GM19468 (cell line): Measurements from ENCODE around the gene ANXA7.
"Not testable (repeated sequence)": the region's sequence is repeated elsewhere in the genome, so short reads cannot be mapped to it uniquely, and the experiment has no call there.

Source experiments
- ATAC-seq: cut with Tn5 transposase; IDR thresholded peaks from one replicate; pipeline ENCODE4 v1.9.1; 2021; ENCODE audit warnings: mild to moderate bottlenecking, moderate library complexity, moderate number of reproducible peaks; ENCODE audit not compliant: unreplicated experiment; ENCODE audit errors: extremely low read depth

ANXA7 gene

GRCh38 chr10:73357166-73357565 is 56.7 kb downstream of the ANXA7 start:
- ATAC-seq, result no peak

GRCh38 chr10:73344269-73344668 is 69.6 kb downstream of the ANXA7 start:
- no peak for ATAC-seq

GRCh38 chr10:73340121-73340520 is 73.7 kb downstream of the ANXA7 start:
- no peak for ATAC-seq

GRCh38 chr10:73339436-73339835 is 74.4 kb downstream of the ANXA7 start:
- ATAC-seq, result no peak

- no peak for ATAC-seq
Observed at GRCh38 chr10:73338801-73339368, 75.0 kb downstream of the ANXA7 start.

GRCh38 chr10:73333202-73333601 is 80.7 kb downstream of the ANXA7 start:
- ATAC-seq, result no peak

GRCh38 chr10:73332379-73332778 is 81.5 kb downstream of the ANXA7 start:
- no peak for ATAC-seq

- not testable (repeated sequence) for ATAC-seq
Observed at GRCh38 chr10:73328523-73328922, 85.3 kb downstream of the ANXA7 start.

- not testable (repeated sequence) for ATAC-seq
Observed at GRCh38 chr10:73325290-73325689, 88.6 kb downstream of the ANXA7 start.
